GOT3 (cell line): ENCODE measurements around the gene CCNT1.
"Not testable (repeated sequence)": the region's sequence is repeated elsewhere in the genome, so short reads cannot be mapped to it uniquely, and the experiment has no call there.

Experiments used
- DNase-seq: peaks from one replicate; lab custom pipeline; 2025; ENCODE audit warnings: mixed read lengths; lab: John Stamatoyannopoulos, UW

The CCNT1 gene

GRCh38 chr12:48716493-48717251, at the start of gene CCNT1:
Gene CCNT1 (minus strand): TSS chr12:48716707. CDS start chr12:48716675, 32 bp downstream.
- peak; percentile 97 for DNase-seq

- no peak for DNase-seq
Observed at GRCh38 chr12:48765753-48766162, 49.3 kb upstream of the CCNT1 start.

GRCh38 chr12:48764521-48764920, 48.0 kb upstream of the CCNT1 start:
- DNase-seq, result no peak

- no peak for DNase-seq
Observed at GRCh38 chr12:48758737-48759136, 42.2 kb upstream of the CCNT1 start.

- DNase-seq, result no peak
Observed at GRCh38 chr12:48758186-48758585, 41.7 kb upstream of the CCNT1 start.

GRCh38 chr12:48750769-48751356, 34.4 kb upstream of the CCNT1 start:
- DNase-seq, result no peak

GRCh38 chr12:48750215-48750614, 33.7 kb upstream of the CCNT1 start:
- no peak for DNase-seq

- DNase-seq, result no peak
Observed at GRCh38 chr12:48744251-48745008, 27.9 kb upstream of the CCNT1 start.

- no peak for DNase-seq
Observed at GRCh38 chr12:48739618-48740269, 23.2 kb upstream of the CCNT1 start.

- DNase-seq, result no peak
Observed at GRCh38 chr12:48736456-48736855, 19.9 kb upstream of the CCNT1 start.

GRCh38 chr12:48728807-48729206, 12.3 kb upstream of the CCNT1 start:
- DNase-seq, result no peak

GRCh38 chr12:48720737-48721136, 4.2 kb upstream of the CCNT1 start:
- DNase-seq, result not testable (repeated sequence)

- DNase-seq, result not testable (repeated sequence)
Observed at GRCh38 chr12:48720171-48720570, 3.7 kb upstream of the CCNT1 start.

GRCh38 chr12:48719002-48719401, 2.5 kb upstream of the CCNT1 start:
- DNase-seq, result not testable (repeated sequence)

GRCh38 chr12:48717252-48717695, 767 bp upstream of the CCNT1 start:
- DNase-seq, result no peak

GRCh38 chr12:48716168-48716492, 377 bp downstream of the CCNT1 start:
- no peak for DNase-seq

- no peak for DNase-seq
Observed at GRCh38 chr12:48712209-48712608, 4.3 kb downstream of the CCNT1 start.

GRCh38 chr12:48698822-48699221, 17.7 kb downstream of the CCNT1 start:
- not testable (repeated sequence) for DNase-seq

GRCh38 chr12:48696626-48697025, 19.9 kb downstream of the CCNT1 start:
- no peak for DNase-seq

- no peak for DNase-seq
Observed at GRCh38 chr12:48695859-48696258, 20.6 kb downstream of the CCNT1 start.

GRCh38 chr12:48694038-48694437, 22.5 kb downstream of the CCNT1 start:
- DNase-seq, result no peak

GRCh38 chr12:48693572-48693971, 22.9 kb downstream of the CCNT1 start:
- DNase-seq, result no peak
